Fibroblast of lung (primary cell): ENCODE data around the gene ATRNL1. TPM values are rescaled to one million over a fixed set of nuclear protein-coding genes. Genes with fewer than 3 reads are reported as not detected.

Experiments
- DNase-seq, 2 donors: peaks; one replicate each; pipeline versions ENCODE4 v3.0.0 to v3.0.0-alpha.2; 2010; ENCODE audit warnings: low read depth in 2 of 2
- H2AFZ ChIP-seq: 2 replicates; pipeline ENCODE4 v1.5.1; 2012; ENCODE audit warnings: low read length, control low read depth, inconsistent platforms
- H3K27ac ChIP-seq: 2 replicates; pipeline ENCODE4 v1.5.1; 2011; ENCODE audit warnings: low read length, control low read depth; ENCODE audit not compliant: insufficient read depth
- H3K27me3 ChIP-seq: 2 replicates; pipeline ENCODE4 v1.5.1; 2011; ENCODE audit warnings: mild to moderate bottlenecking, low read length; ENCODE audit not compliant: control insufficient read depth, insufficient read depth
- H3K36me3 ChIP-seq: 2 replicates; pipeline ENCODE4 v1.5.1; 2011; ENCODE audit warnings: low read length; ENCODE audit not compliant: control insufficient read depth, insufficient read depth
- H3K4me1 ChIP-seq: 2 replicates; pipeline ENCODE4 v1.5.1; 2011; ENCODE audit warnings: low read length; ENCODE audit not compliant: control insufficient read depth, insufficient read depth; ENCODE audit errors: extremely low read depth
- H3K4me2 ChIP-seq: 2 replicates; pipeline ENCODE4 v1.5.1; 2011; ENCODE audit warnings: low read length, control low read depth; ENCODE audit not compliant: insufficient read depth; ENCODE audit errors: extremely low read depth
- H3K4me3 ChIP-seq, 4 experiments: fragments of 200-600 bp in 1 of 4; sonication (generic) in 1 of 4; replicated peaks in 1 of 4; 2 replicates each; pipeline ENCODE4 v1.5.1; 2011 to 2016; ENCODE audit warnings: low read length in 4 of 4, low read depth in 3 of 4, mild to moderate bottlenecking in 3 of 4, control low read depth in 2 of 4, inconsistent platforms in 1 of 4, mixed read lengths in 1 of 4; ENCODE audit not compliant: insufficient read depth in 1 of 4; ENCODE audit errors: control extremely low read depth in 1 of 4
- H3K79me2 ChIP-seq: 2 replicates; pipeline ENCODE4 v1.5.1; 2012; ENCODE audit warnings: mild to moderate bottlenecking, low read length, inconsistent platforms; ENCODE audit not compliant: control insufficient read depth, insufficient read depth
- H3K9ac ChIP-seq: 2 replicates; pipeline ENCODE4 v1.5.1; 2011; ENCODE audit warnings: mild to moderate bottlenecking, low read length, control low read depth; ENCODE audit not compliant: insufficient read depth
- H3K9me3 ChIP-seq: 2 replicates; pipeline ENCODE4 v1.5.1; 2012; ENCODE audit warnings: low read depth, low read length; ENCODE audit not compliant: control insufficient read depth, insufficient read depth
- H4K20me1 ChIP-seq: 2 replicates; pipeline ENCODE4 v1.5.1; 2011; ENCODE audit warnings: low read length; ENCODE audit not compliant: control insufficient read depth, insufficient read depth; ENCODE audit errors: extremely low read depth
- CTCF ChIP-seq, 2 donors: IDR thresholded peaks in 1 of 2; conservative IDR thresholded peaks in 1 of 2; 1 replicate in 1 of 2; 2 replicates in 1 of 2; pipeline ENCODE4 v1.5.1; 2011 to 2012; ENCODE audit warnings: low read length in 2 of 2, control low read depth in 1 of 2, inconsistent platforms in 1 of 2, low read depth in 1 of 2, mild to moderate bottlenecking in 1 of 2
- EZH2 ChIP-seq: IDR thresholded peaks from 2 replicates; pipeline ENCODE4 v1.5.1; 2012; ENCODE audit warnings: low read length, control low read depth, mild to moderate bottlenecking; ENCODE audit errors: missing control alignments
- polyA plus RNA-seq, 2 donors: library from polyadenylated mRNA; depleted of rRNA in 1 of 2; stranded (reverse) in 1 of 2; unstranded in 1 of 2; fragments of >200 nt; gene quantifications; 2 replicates each; pipeline ENCODE4 v1.2.1, GENCODE V29; 2011 to 2012; ENCODE audit warnings: missing spikeins in 1 of 2
- total RNA-seq: library from RNA; depleted of rRNA; stranded (reverse); fragments of >200 nt; gene quantifications from 2 replicates; pipeline ENCODE4 v1.2.1, GENCODE V29; 2014

Gene ATRNL1
- total and polyA plus RNA-seq, 2 donors (not counting 1 experiment from before 2014, with no cell fraction given), result 0.33 TPM

- DNase-seq, result peak in 1 of 2 donors; percentile 11
- H3K9ac ChIP-seq, result no peak overlapping the region
- peak overlapping the region in 1 of 4 experiments; percentile 0 for H3K4me3 ChIP-seq
- no peaks in the 10 kb centered on the region for H3K9me3 ChIP-seq
- no peak for TF ChIP-seq EZH2
- H3K79me2 ChIP-seq, result no peaks in the 10 kb centered on the region
- no peak overlapping the region for H3K27ac ChIP-seq
- H3K27me3 ChIP-seq, result no peaks in the 10 kb centered on the region
- no peak overlapping the region for H3K4me2 ChIP-seq
- no peaks in the 10 kb centered on the region for H3K4me1 ChIP-seq
- no peaks in the 10 kb centered on the region for H4K20me1 ChIP-seq
- H2AFZ ChIP-seq, result peak overlapping the region; percentile 58
- no peaks in the 10 kb centered on the region for H3K36me3 ChIP-seq
Measured at GRCh38 chr10:115980470-115980869, 887.3 kb downstream of the ATRNL1 start.

GRCh38 chr10:115981081-115981480 is 887.9 kb downstream of the ATRNL1 start:
- peak overlapping the region in 2 of 4 experiments; percentile 0 to 18 for H3K4me3 ChIP-seq

GRCh38 chr10:115982076-115982475 is 888.9 kb downstream of the ATRNL1 start:
- Histone ChIP-seq H3K4me2 (no peak overlapping the region), H3K27ac (no peak overlapping the region), H3K4me3 (no peak overlapping the region), H3K36me3 (no peaks in the 10 kb centered on the region), H3K4me1 (no peaks in the 10 kb centered on the region), H3K27me3 (no peaks in the 10 kb centered on the region), H3K9ac (no peak overlapping the region), H3K79me2 (no peaks in the 10 kb centered on the region), H2AFZ (no peak overlapping the region), H4K20me1 (no peaks in the 10 kb centered on the region), H3K9me3 (no peaks in the 10 kb centered on the region)
- DNase-seq, result no peak
- no peak for TF ChIP-seq CTCF (conservative IDR thresholded peaks at IDR 0.05 in 1 of 2, IDR thresholded peaks at IDR 0.05 in 1 of 2; ENCODE audit: low read depth in 1 of 2, low read length in 2 of 2)

More at GRCh38 chr10:115981081-115981480, 887.9 kb downstream of the ATRNL1 start:
- Histone ChIP-seq H3K27ac (no peak overlapping the region), H4K20me1 (no peaks in the 10 kb centered on the region), H3K79me2 (no peaks in the 10 kb centered on the region), H3K27me3 (no peaks in the 10 kb centered on the region), H2AFZ (peak overlapping the region; percentile 58), H3K4me2 (peak overlapping the region; percentile 39), H3K9me3 (no peaks in the 10 kb centered on the region), H3K36me3 (no peaks in the 10 kb centered on the region), H3K9ac (no peak overlapping the region), H3K4me1 (no peaks in the 10 kb centered on the region)
- peak in 1 of 2 donors; percentile 11 for DNase-seq
- TF ChIP-seq CTCF (conservative IDR thresholded peaks at IDR 0.05 in 1 of 2, IDR thresholded peaks at IDR 0.05 in 1 of 2; ENCODE audit: low read depth in 1 of 2, low read length in 2 of 2) (no peak), EZH2 (no peak)
